WERI-Rb-1 (cell line): ENCODE data around the gene GPM6B.

Experiments used
- DNase-seq: peaks from one replicate; pipeline ENCODE4 v3.0.0-alpha.2; 2020
- H3K27ac ChIP-seq: fragments of 250-450 bp; sonication (Bioruptor Pico); 2 replicates; pipeline ENCODE4 v1.5.1; 2020; ENCODE audit warnings: mild to moderate bottlenecking, moderate library complexity
- H3K27me3 ChIP-seq: fragments of 250-450 bp; sonication (Bioruptor Pico); 2 replicates; pipeline ENCODE4 v1.5.1; 2021; ENCODE audit warnings: mild to moderate bottlenecking, low read depth, moderate library complexity; ENCODE audit not compliant: insufficient read depth, severe bottlenecking
- H3K36me3 ChIP-seq: fragments of 250-450 bp; sonication (Bioruptor Pico); 2 replicates; pipeline ENCODE4 v1.5.1; 2020; ENCODE audit warnings: mild to moderate bottlenecking, moderate library complexity
- H3K4me3 ChIP-seq: 2 replicates; pipeline ENCODE4 v1.5.1; 2011; ENCODE audit warnings: low read depth, mild to moderate bottlenecking, control low read depth, low read length
- H3K9me3 ChIP-seq: fragments of 250-450 bp; sonication (Bioruptor Pico); 2 replicates; pipeline ENCODE4 v1.5.1; 2021; ENCODE audit warnings: mild to moderate bottlenecking, moderate library complexity; ENCODE audit not compliant: severe bottlenecking
- TF ChIP-seq, protein P1 (sequence below): IDR thresholded peaks from 2 replicates; pipeline ENCODE4 v1.5.1; 2011; ENCODE audit warnings: low read depth, mild to moderate bottlenecking, control low read depth, inconsistent platforms, low read length

Gene GPM6B

DNA sequence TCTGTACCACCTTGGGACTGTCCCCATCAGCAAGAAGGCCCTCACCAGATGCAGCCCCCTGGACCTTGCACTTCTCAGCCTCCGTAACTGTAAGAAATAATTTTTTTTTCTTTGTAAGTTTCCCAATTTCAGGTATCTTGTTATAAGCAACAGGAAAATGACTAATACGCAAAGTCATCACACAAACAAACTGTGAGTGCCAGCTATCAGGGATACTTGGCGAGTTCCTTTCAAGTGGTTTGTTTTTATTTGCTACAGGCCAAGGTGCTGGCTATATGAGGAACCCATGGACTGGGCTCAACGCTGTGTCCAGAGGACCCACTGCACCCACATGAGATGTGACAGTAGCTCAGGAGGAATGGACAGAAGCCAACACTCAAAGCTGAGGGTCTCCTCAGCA, 11.5 kb upstream of the GPM6B start:
- H3K9me3 ChIP-seq = no peaks in the 10 kb centered on the region
- H3K4me3 ChIP-seq = no peak overlapping the region
- no peaks in the 10 kb centered on the region for H3K36me3 ChIP-seq
- TF ChIP-seq, protein P1, sequence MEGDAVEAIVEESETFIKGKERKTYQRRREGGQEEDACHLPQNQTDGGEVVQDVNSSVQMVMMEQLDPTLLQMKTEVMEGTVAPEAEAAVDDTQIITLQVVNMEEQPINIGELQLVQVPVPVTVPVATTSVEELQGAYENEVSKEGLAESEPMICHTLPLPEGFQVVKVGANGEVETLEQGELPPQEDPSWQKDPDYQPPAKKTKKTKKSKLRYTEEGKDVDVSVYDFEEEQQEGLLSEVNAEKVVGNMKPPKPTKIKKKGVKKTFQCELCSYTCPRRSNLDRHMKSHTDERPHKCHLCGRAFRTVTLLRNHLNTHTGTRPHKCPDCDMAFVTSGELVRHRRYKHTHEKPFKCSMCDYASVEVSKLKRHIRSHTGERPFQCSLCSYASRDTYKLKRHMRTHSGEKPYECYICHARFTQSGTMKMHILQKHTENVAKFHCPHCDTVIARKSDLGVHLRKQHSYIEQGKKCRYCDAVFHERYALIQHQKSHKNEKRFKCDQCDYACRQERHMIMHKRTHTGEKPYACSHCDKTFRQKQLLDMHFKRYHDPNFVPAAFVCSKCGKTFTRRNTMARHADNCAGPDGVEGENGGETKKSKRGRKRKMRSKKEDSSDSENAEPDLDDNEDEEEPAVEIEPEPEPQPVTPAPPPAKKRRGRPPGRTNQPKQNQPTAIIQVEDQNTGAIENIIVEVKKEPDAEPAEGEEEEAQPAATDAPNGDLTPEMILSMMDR = no peak
- H3K27me3 ChIP-seq = peaks cover 15% of the 10 kb centered on the region
- no peak for DNase-seq
- H3K27ac ChIP-seq = no peak overlapping the region

GRCh38 chrX:13827298-13828090, 10.6 kb upstream of the GPM6B start:
- TF ChIP-seq, protein P1 = no peak
- Histone ChIP-seq H3K36me3 (no peaks in the 10 kb centered on the region), H3K9me3 (no peaks in the 10 kb centered on the region), H3K27ac (no peak overlapping the region), H3K27me3 (peaks cover 21% of the 10 kb centered on the region), H3K4me3 (no peak overlapping the region)
- no peak for DNase-seq

DNA sequence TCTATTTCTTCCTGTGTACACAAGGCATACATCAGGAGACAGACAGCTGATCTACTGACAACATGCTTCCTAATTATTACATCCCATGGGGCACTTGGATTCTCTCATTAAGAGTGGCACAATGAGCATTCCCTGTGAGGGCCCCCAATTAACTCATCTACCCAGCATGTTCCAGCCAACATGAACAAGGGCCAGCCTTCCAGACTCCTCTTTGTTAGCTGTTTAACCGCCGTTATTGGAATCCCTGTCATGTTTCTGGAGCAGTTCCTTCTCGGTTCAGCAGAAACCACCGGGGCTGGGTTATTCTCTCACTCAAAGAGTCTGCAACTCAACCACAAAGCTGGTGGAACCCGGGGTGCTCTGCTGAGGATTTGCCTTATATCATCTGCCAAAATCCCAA, 9.9 kb upstream of the GPM6B start:
- TF ChIP-seq, protein P1 = no peak

GRCh38 chrX:13825178-13825762, 8.4 kb upstream of the GPM6B start:
- Histone ChIP-seq H3K27ac (no peak overlapping the region), H3K27me3 (peaks cover 31% of the 10 kb centered on the region), H3K36me3 (no peaks in the 10 kb centered on the region), H3K4me3 (no peak overlapping the region), H3K9me3 (no peaks in the 10 kb centered on the region)
- DNase-seq = no peak
- TF ChIP-seq, protein P1 = no peak

More for the DNA sequence above, 9.9 kb upstream of the GPM6B start:
- Histone ChIP-seq H3K27me3 (peaks cover 25% of the 10 kb centered on the region), H3K4me3 (no peak overlapping the region), H3K9me3 (no peaks in the 10 kb centered on the region), H3K27ac (no peak overlapping the region), H3K36me3 (no peaks in the 10 kb centered on the region)
- DNase-seq = no peak

DNA sequence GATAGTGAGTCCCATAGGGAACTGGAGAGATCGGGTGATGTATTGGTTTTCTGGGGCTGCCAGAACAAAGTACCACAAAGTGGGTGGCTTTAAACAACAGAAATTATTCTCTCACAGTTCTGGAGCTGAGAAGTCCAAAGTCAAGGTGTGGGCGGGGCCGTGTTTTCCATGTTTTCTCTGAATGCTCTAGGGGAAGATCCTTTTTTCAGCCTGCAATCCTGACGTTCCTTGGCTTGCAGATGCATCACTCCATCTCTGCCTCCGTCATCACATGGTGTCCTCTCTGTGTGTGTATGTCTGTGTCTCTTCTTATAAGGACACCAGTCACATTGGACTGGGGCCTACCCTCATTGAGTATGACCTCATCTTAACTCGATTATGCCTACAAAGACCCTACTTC, 7.9 kb upstream of the GPM6B start:
- Histone ChIP-seq H3K4me3 (no peak overlapping the region), H3K36me3 (no peaks in the 10 kb centered on the region), H3K27ac (no peak overlapping the region), H3K9me3 (no peaks in the 10 kb centered on the region), H3K27me3 (peaks cover 31% of the 10 kb centered on the region)
- TF ChIP-seq, protein P1 = no peak
- DNase-seq = no peak

GRCh38 chrX:13821738-13822137, 4.8 kb upstream of the GPM6B start:
- H3K9me3 ChIP-seq = no peaks in the 10 kb centered on the region
- H3K36me3 ChIP-seq = no peaks in the 10 kb centered on the region
- DNase-seq = no peak
- H3K4me3 ChIP-seq = no peak overlapping the region
- TF ChIP-seq, protein P1 = no peak
- peaks cover 40% of the 10 kb centered on the region for H3K27me3 ChIP-seq
- no peak overlapping the region for H3K27ac ChIP-seq
